ENCODE measurements around the gene HMGN3. TPM values are rescaled to one million over a fixed set of nuclear protein-coding genes. Genes with fewer than 3 reads are reported as not detected.

The HMGN3 gene
- total RNA-seq, 4 donors from 2014 or later, result 9.4 to 33.5 (median 21.6) TPM

- Histone ChIP-seq H3K27me3 (no peaks in the 10 kb centered on the region), H3K9me3 (no peaks in the 10 kb centered on the region), H3K27ac (no peak overlapping the region), H3K4me1 (no peaks in the 10 kb centered on the region), H3K36me3 (no peaks in the 10 kb centered on the region), H3K4me3 (no peak overlapping the region)
- TF ChIP-seq CTCF (IDR thresholded peaks at IDR 0.05) (no peak), POLR2A (IDR thresholded peaks at IDR 0.05) (no peak), EP300 (IDR thresholded peaks at IDR 0.05; ENCODE audit: low read depth) (no peak), POLR2AphosphoS5 (IDR thresholded peaks at IDR 0.05) (no peak)
- in situ Hi-C loops (cut with MboI; ENCODE audit: low pct_ligation_motif_present in 1 of 4, low pct_unique_long_range_greater_than_20kb in 1 of 4, low sequenced_read_pairs in 3 of 4) (loop anchor here in 1 of 4 donors (25.0 kb wide), 1 partner anchor 155 kb away; no protein-coding TSS in a partner anchor), intact Hi-C loops (cut with DNase I; ENCODE audit: low total_unique reads) (no loop called here)
- 78 to 85% methylated on average over 1 of the region's 1 CpG for WGBS, 2 donors (ENCODE audit: low coverage in 1 of 2)
- DNase-seq, result no peak
Observed at GRCh38 chr6:79267128-79267527, 32.6 kb upstream of the HMGN3 start.

- no peaks in the 10 kb centered on the region for H3K4me1 ChIP-seq
- H3K9me3 ChIP-seq, result no peaks in the 10 kb centered on the region
- in situ Hi-C loops (cut with MboI; ENCODE audit: low pct_ligation_motif_present in 1 of 4, low pct_unique_long_range_greater_than_20kb in 1 of 4, low sequenced_read_pairs in 3 of 4), result loop anchor here in 1 of 4 donors (25.0 kb wide), 1 partner anchor 154 kb away; no protein-coding TSS in a partner anchor
- H3K4me3 ChIP-seq, result no peak overlapping the region
- intact Hi-C loops (cut with DNase I; ENCODE audit: low total_unique reads), result no loop called here
- H3K27ac ChIP-seq, result no peak overlapping the region
- TF ChIP-seq CTCF (IDR thresholded peaks at IDR 0.05), result no peak
- no peak for DNase-seq
- no peaks in the 10 kb centered on the region for H3K27me3 ChIP-seq
- no peaks in the 10 kb centered on the region for H3K36me3 ChIP-seq
Observed at GRCh38 chr6:79266051-79266450, 31.6 kb upstream of the HMGN3 start.

GRCh38 chr6:79263359-79263758 is 28.9 kb upstream of the HMGN3 start:
- no peak overlapping the region for H3K4me3 ChIP-seq
- H3K9me3 ChIP-seq, result no peaks in the 10 kb centered on the region
- in situ Hi-C loops (cut with MboI; ENCODE audit: low pct_ligation_motif_present in 1 of 4, low pct_unique_long_range_greater_than_20kb in 1 of 4, low sequenced_read_pairs in 3 of 4), result loop anchor here in 1 of 4 donors (25.0 kb wide), 1 partner anchor 151 kb away; no protein-coding TSS in a partner anchor
- intact Hi-C loops (cut with DNase I; ENCODE audit: low total_unique reads), result no loop called here
- TF ChIP-seq CTCF (IDR thresholded peaks at IDR 0.05) (no peak), EP300 (IDR thresholded peaks at IDR 0.05; ENCODE audit: low read depth) (no peak), POLR2AphosphoS5 (IDR thresholded peaks at IDR 0.05) (no peak), POLR2A (IDR thresholded peaks at IDR 0.05) (no peak)
- H3K27ac ChIP-seq, result no peak overlapping the region
- no peaks in the 10 kb centered on the region for H3K4me1 ChIP-seq
- no peaks in the 10 kb centered on the region for H3K36me3 ChIP-seq
- no peak for DNase-seq
- no peaks in the 10 kb centered on the region for H3K27me3 ChIP-seq

- Histone ChIP-seq H3K4me1 (no peaks in the 10 kb centered on the region), H3K27ac (no peak overlapping the region), H3K27me3 (no peaks in the 10 kb centered on the region), H3K36me3 (no peaks in the 10 kb centered on the region), H3K9me3 (no peaks in the 10 kb centered on the region), H3K4me3 (no peak overlapping the region)
- intact Hi-C loops (cut with DNase I; ENCODE audit: low total_unique reads) (no loop called here), in situ Hi-C loops (cut with MboI; ENCODE audit: low pct_ligation_motif_present in 1 of 4, low pct_unique_long_range_greater_than_20kb in 1 of 4, low sequenced_read_pairs in 3 of 4) (loop anchor here in 1 of 4 donors (25.0 kb wide), 1 partner anchor 149 kb away; no protein-coding TSS in a partner anchor)
- TF ChIP-seq CTCF (IDR thresholded peaks at IDR 0.05) (no peak), EP300 (IDR thresholded peaks at IDR 0.05; ENCODE audit: low read depth) (no peak), POLR2AphosphoS5 (IDR thresholded peaks at IDR 0.05) (no peak), POLR2A (IDR thresholded peaks at IDR 0.05) (no peak)
- 71% methylated on average over 5 of the region's 5 CpGs; no CpG with 5 or more reads in 1 of the 2 donors for whole genome bisulfite sequencing, 2 donors (ENCODE audit: low coverage in 1 of 2)
- DNase-seq, result no peak
Observed at GRCh38 chr6:79261666-79262065, 27.2 kb upstream of the HMGN3 start.
